H1 (cell line): ENCODE data around the gene HECTD3. TPM values are rescaled to one million over a fixed set of nuclear protein-coding genes. Genes with fewer than 3 reads are reported as not detected.

Experiments used
- JUND ChIP-seq: IDR thresholded peaks from 2 replicates; pipeline ENCODE4 v1.6.1; 2011; ENCODE audit warnings: mild to moderate bottlenecking, improper control_type of control experiment, low read length
- KDM4A ChIP-seq: IDR thresholded peaks from one replicate; pipeline ENCODE4 v1.7.1; 2012; ENCODE audit warnings: low read depth, mild to moderate bottlenecking, moderate library complexity, low read length, inconsistent platforms; ENCODE audit not compliant: severe bottlenecking
- SIN3A ChIP-seq, 2 experiments: IDR thresholded peaks in 1 of 2; conservative IDR thresholded peaks in 1 of 2; 2 replicates each; pipeline ENCODE4 v1.6.1; 2011 to 2012; ENCODE audit warnings: low read length in 2 of 2, improper control_type of control experiment in 1 of 2, low read depth in 1 of 2, mild to moderate bottlenecking in 1 of 2
- SP1 ChIP-seq: IDR thresholded peaks from 2 replicates; pipeline ENCODE4 v1.6.1; 2011; ENCODE audit warnings: low read depth, low read length
- polyA plus RNA-seq, 7 experiments: library from polyadenylated mRNA; depleted of rRNA in 3 of 7; stranded (reverse) in 5 of 7; unstranded in 2 of 7; fragments of >200 nt in 5 of 7; fragments of 200-250 nt in 2 of 7; gene quantifications; 1 replicate in 5 of 7; 2 replicates in 1 of 7; 4 replicates in 1 of 7; pipeline versions ENCODE4 v1.2.1 to v1.2.3, GENCODE V29; 2011 to 2013; ENCODE audit warnings: missing spikeins in 2 of 7, mixed read lengths in 2 of 7
- total RNA-seq: library from RNA; stranded (reverse); fragmentation: NEBNext Ultra II Directional; extraction: Animal tissue kit (Norgen Biotek cat#: 25700); gene quantifications from 2 replicates; pipeline ENCODE4 v1.2.1, GENCODE V29; 2021

Gene HECTD3
- total and polyA plus RNA-seq, 2 of the 8 experiments (the other 6 are each of a cell fraction or from before 2014, with no cell fraction given): 32.9 to 52.7 TPM

GRCh38 chr1:44970317-44970716 is 40.8 kb downstream of the HECTD3 start (continued):
- TF ChIP-seq SIN3A (conservative IDR thresholded peaks at IDR 0.05 in 1 of 2, IDR thresholded peaks at IDR 0.05 in 1 of 2; ENCODE audit: low read depth in 1 of 2, low read length in 2 of 2) (no peak), KDM4A (no peak), SP1 (no peak), JUND (no peak)
